Measurements from ENCODE around the gene ANKRD29. TPM values are rescaled to one million over a fixed set of nuclear protein-coding genes. Genes with fewer than 3 reads are reported as not detected.

The ANKRD29 gene
- total and polyA plus RNA-seq, 10 of the 15 experiments (the other 5 are each of a cell fraction or from before 2014, with no cell fraction given) = 0.53 to 9.2 (median 1.6) TPM

GRCh38 chr18:23586249-23587196 is 76.2 kb downstream of the ANKRD29 start, which contains the start of gene NPC1 (continued):
- TF ChIP-seq ZSCAN29 (IDR thresholded peaks at IDR 0.05) (no peak; the same call in 1 of the 2 replicates), JUND (IDR thresholded peaks at IDR 0.05; ENCODE audit: low read depth, low read length) (0 out of 2 replicates have a peak, but pooled peaks have one; percentile 18), POLR2AphosphoS5 (IDR thresholded peaks at IDR 0.05; ENCODE audit: low read length) (peak; percentile 84), KLF5 (IDR thresholded peaks at IDR 0.05; ENCODE audit: partially characterized antibody) (peak; percentile 57), NFYA (IDR thresholded peaks at IDR 0.05; ENCODE audit: borderline replicate concordance, low read depth, low read length) (no peak), STAT1 (conservative IDR thresholded peaks at IDR 0.05) (no peak), ZNF592 (IDR thresholded peaks at IDR 0.05) (no peak), MYB (IDR thresholded peaks at IDR 0.05; ENCODE audit: borderline replicate concordance, low read depth, low read length) (no peak), MTA3 (IDR thresholded peaks at IDR 0.05; ENCODE audit: borderline replicate concordance, low read length) (no peak), SPI1 (IDR thresholded peaks at IDR 0.05; ENCODE audit: borderline replicate concordance, insufficient read depth, low read depth, low read length) (no peak), MAX (IDR thresholded peaks at IDR 0.05; ENCODE audit: low read depth, low read length) (peak; percentile 29; the same call in 1 of the 2 replicates), CBFB (IDR thresholded peaks at IDR 0.05; ENCODE audit: low read depth) (peak; percentile 58; the same call in 1 of the 2 replicates), IRF5 (IDR thresholded peaks at IDR 0.05; ENCODE audit: borderline replicate concordance) (no peak), CTCF (IDR thresholded peaks at IDR 0.05 in 2 of 3, conservative IDR thresholded peaks at IDR 0.05 in 1 of 3; ENCODE audit: control insufficient read depth in 2 of 3, extremely low read depth in 1 of 3, insufficient read depth in 1 of 3, low read depth in 3 of 3, low read length in 3 of 3) (peak; percentile 81 to 88 (median 85)), BRCA1 (IDR thresholded peaks at IDR 0.05; ENCODE audit: low read depth, low read length) (no peak), ATF2 (IDR thresholded peaks at IDR 0.05; ENCODE audit: low read length) (no peak), ZBTB33 (IDR thresholded peaks at IDR 0.05) (no peak)
